Left colon (tissue), 2 donors: ENCODE measurements around the gene CMTM2. TPM values are rescaled to one million over a fixed set of nuclear protein-coding genes. Genes with fewer than 3 reads are reported as not detected.
"Not testable (repeated sequence)": the region's sequence is repeated elsewhere in the genome, so short reads cannot be mapped to it uniquely, and the experiment has no call there.

ENCODE experiments used
- ATAC-seq: fragments of 200-7000 bp; cut with Tn5 transposase; one replicate; pipeline ENCODE4 v1.9.1; 2020; ENCODE audit warnings: mild to moderate bottlenecking, moderate library complexity
- DNase-seq, 2 donors: peaks; one replicate each; pipeline ENCODE4 v3.0.0-alpha.2; 2020
- intact Hi-C, 2 donors: fragments of 100-400 bp; cut with DNase I in 1 of 2; cut with micrococcal nuclease in 1 of 2; formaldehyde crosslinking; loops; one replicate each; pipeline versions ENCODE4 v1.11.2 to v1.14.0; 2022; cut with DNase I, micrococcal nuclease
- total RNA-seq, 2 donors: library from RNA; stranded (reverse); fragmentation: NEBNext Ultra II Directional; extraction: Animal tissue kit (Norgen Biotek cat#: 25700); gene quantifications; one replicate each; pipeline ENCODE4 v1.2.1, GENCODE V29; 2021
- donor health status: DM: no; HTN: no; CAD: no.
- donor health status: DM: yes; HTN: yes; CAD: no.

CMTM2 gene
- total RNA-seq, 2 donors from 2014 or later: not detected

DNA sequence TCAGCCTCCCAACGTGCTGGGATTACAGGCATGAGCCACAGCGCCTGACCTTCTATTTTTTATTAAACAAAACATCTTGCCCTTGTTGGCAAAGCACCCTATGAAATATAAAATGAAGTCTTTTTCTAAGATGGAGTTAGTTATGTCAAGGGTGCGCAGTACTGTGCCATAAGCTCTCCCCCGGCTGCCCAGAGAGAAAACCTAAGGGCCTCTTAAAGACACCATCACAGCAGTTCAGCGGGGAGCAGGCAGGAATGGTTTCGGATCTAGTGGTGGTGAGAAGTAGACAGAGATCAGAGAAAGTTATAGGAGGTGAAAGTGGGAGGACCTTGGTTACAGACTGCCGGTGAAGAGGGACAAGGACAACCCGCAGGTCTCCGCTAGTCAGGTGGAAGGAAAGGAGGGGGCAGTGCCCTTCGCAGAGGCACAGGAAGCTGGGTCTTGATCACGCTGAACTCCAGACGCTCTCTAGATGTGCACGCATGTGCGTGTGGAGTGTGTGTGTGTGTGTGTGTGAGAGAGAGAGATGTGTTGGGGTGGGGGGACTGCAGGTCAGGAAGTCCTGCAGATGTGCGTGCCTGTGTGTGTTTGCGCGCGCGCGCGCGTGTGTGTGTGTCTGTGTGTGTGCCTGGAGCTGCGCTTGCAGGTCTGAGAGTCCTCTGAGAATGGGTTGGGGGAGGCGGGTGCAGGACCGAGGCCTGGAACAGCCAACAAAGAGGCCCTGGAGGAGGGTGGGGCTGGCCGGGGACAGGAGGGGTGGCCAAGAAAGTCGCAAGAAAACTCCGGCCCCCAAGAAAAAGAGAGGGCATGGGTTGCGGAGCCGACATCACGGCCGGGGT is 24.5 kb downstream of the CMTM2 start:
- intact Hi-C loops: no loop called here
- DNase-seq (peak; percentile 55 to 66), ATAC-seq (no peak)

DNA sequence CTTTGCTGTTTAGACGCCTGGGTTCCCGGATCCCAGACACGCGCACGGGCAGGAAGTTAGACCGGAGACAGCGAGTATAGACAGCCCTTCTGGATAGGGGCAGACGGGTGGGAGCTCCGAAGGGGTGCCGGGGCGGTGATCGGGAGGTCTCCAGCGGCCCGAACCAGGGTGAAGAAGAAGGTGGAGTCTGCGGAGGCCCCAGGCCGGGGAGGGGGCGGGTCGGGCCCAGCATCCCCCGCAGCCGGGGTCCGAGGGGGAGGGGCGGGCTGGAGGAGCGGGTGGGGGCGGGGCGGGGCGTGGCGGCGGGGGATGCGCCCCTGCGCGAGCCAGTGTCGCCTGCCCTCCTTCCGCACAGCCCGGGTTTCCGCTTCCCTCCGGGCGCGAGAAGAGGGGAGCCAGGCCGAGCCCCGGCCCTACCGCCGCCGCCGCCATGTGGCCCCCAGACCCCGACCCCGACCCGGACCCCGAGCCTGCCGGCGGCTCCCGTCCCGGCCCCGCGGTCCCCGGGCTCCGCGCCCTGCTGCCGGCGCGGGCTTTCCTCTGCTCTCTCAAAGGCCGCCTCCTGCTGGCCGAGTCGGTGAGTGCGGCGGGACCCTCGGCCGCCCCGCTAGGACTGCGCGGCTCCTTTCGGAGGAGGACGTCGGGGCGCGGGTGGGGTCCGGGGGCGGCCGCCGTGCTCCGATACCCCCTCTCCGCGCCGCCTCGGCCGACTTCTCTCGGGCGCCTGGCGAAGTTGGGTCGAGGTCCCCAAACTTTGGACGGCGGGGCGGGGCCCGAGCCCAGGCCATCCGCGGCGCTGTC is 25.3 kb downstream of the CMTM2 start, which contains the start of gene CMTM3:
Gene CMTM3 (plus strand): TSS at position 329 of the 801 bp plus-strand sequence. CDS start 102 bp downstream, at position 431.
- intact Hi-C loops: no loop called here
- ATAC-seq: peak; percentile 63
- peak; percentile 38 to 75 for DNase-seq

DNA sequence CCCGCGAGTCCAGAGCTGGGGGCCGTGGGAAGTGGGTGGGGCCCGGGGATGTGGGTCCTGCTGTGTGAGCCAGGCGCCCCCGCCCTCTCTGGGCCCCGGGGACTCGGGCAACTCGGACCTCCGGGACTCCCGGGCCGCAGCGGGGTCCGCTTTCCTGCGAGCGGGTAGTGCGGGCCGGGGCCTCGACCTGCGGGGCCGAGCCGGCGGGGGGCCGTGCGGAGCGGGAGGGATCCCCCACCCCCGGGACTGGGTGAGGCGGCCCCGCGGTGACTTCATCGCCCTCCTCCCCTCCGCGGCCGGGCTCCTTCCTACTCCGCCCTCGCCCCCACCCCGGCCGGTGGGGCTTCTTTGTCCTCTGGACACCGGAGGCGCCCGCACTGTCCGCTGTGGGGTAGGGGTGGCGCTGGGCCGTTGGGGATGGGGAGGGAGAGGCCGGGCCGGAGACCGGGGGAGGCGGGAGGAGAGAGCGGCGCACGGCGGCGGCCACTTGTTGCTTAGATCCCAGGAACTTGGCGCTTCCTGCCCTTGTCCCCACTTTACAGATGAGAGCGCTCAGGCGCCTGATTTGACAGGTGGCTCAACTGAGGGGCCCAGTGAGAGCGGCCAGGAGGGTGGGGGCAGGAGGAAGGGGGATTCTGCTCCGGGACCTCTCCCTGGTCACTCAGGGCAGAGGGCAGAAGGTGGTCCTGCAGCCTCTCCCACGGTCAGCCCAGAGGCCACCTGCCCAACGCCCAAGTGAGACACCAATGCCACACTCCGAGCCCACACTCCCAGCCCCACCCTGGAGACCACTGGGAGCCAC is 26.1 kb downstream of the CMTM2 start:
- ATAC-seq (peak; percentile 45), DNase-seq (peak; percentile 34 to 59)
- intact Hi-C loops: no loop called here

DNA sequence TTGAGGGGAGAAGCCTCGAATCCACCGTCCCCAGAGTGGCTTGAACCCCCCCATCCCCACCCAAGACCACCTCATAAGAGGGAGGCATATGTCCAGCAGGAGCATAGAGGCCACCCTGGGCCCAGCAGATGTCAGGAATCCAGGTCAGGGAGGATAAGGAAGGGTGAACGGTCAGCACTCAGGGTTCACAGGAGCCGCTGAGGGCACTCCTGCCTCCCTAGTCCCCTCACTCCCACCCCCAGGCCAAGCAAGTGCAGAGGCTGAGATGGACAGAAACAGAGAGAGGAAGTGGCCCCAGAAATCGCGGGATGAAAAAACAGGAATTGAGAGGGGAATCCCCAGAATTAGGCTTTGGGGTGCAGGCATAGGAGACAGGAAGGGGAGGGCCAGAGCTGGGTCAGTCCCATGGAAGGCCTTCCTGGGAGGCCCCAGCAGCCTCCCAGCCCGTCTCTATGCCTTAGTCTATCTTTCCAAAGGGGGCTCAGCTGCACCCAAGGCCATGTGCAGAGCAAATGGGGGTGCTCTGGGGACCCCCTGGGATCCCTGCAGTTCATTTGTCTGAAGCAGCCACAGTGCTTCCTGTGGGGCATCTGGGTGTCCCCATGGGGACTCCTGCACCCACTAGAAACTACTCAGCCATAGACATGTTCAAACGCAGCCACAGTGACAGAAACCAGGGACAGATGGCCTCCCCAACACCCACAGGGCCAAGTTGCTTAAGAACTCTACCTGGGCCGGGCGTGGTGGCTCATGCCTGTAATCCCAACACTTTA is 26.9 kb downstream of the CMTM2 start:
- ATAC-seq: no peak
- DNase-seq: peak in 1 of 2 donors; percentile 25

DNA sequence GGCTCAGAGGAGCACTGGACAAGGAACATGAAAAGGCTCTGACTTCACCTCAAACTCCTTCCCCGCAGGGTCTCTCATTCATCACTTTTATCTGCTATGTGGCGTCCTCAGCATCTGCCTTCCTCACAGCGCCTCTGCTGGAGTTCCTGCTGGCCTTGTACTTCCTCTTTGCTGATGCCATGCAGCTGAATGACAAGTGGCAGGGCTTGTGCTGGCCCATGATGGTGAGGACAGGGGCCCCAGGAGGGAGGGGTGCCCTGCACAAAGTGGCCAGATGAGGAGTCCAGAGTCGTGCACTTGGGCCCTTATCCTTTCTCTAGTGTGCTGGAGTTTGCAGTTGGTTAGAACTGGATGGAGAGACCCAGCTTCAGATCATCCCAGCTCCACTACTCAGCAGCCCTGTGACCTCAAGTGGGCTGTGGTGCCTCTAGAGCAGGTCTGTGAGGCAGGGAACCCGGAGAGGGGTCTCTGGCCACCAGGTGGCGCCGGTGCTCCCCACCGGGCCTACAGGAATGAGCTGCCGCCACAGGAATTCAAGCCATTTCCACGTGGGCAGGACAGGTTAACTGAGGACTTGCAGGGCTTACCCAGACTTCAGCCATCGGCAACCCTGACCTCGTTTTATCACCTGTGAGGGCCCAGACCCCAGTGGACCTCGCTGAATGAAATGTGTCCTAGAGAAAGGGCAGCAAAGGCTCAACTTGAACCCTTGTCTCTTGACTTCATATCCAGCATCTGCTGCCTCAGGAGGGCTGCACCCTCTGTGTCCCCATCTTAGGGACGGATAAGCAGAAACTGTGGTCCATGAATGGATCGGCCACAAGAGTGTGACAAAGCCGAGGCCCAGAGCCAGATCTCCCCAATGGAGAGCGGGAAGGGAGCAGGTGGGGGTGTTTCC is 29.2 kb downstream of the CMTM2 start:
- peak; percentile 76 to 91 for DNase-seq
- intact Hi-C loops: no loop called here
- peak; percentile 73 for ATAC-seq

More for the DNA sequence above, 26.9 kb downstream of the CMTM2 start:
- intact Hi-C loops: no loop called here

DNA sequence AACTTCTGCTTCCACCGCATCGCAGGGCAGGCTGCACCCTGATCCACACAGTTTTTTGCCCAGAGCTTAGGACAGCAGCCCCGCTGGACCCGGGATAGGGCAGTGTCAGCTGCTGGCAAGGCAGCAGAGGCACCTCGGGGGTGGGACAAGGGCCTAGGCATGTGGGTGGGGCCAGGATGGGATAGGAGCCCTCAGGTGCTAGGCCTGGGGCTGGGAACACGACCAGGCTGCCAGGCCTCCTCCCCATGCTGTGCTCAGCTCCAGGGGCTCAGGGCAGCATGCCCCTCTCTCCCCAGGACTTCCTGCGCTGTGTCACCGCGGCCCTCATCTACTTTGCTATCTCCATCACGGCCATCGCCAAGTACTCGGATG is 29.9 kb downstream of the CMTM2 start:
- intact Hi-C loops: no loop called here
- no peak for ATAC-seq
- DNase-seq: peak in 1 of 2 donors; percentile 27

DNA sequence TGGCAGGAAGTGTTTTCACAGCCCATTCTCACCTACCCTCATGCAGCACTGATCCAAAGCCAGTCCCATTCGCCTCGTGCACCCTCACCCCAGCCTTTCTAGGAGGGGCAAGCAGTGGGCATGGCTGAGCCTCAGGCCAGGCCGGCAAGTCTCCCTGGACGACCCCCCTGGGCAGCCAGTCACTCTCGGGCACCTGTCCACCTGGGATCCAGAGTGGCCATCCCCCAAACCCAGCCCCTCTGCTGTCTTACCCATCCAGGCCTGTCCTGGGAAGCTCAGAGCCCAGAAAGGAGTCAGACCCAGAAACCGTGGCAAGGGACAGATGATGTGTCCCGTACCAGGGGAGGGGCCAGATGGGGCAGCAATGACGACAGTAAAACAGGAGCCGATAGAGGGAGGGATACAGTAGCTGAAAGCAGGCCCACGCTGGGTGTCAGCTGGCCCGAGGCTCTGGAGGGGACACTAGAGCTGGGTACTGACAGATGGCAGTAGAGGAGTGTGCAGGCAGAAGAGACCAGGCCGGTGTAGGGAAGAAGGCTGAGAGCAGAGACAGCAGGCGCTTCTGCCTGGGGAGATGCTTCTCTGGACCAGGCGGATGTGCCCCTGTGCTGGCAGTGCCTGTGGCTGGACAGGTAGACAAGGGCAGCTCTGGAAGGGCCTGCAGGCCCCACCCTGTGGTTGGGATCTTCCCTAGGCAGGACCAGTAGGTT is 31.0 kb downstream of the CMTM2 start:
- no peak for ATAC-seq
- DNase-seq: peak in 1 of 2 donors; percentile 25
- intact Hi-C loops: no loop called here

DNA sequence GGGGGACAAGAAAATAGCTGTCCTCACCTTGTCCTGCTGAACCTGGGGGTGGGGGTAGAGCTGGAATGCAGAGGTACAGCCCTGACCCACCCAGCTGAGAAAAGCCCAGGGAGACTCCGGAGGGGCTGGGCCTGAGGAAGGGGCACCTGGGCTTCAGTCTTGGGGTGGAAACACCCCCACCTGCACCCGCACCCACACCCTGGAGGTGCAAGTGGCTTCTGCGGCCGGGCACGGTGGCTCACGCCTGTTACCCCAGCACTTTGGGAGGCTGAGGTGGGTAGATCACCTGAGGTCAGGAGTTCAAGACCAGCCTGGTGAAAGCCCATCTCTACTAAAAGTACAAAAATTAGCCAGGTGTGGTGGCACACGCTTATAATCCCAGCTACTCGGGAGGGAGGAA is 32.6 kb downstream of the CMTM2 start:
- intact Hi-C loops, ATAC-seq: not testable (repeated sequence)

DNA sequence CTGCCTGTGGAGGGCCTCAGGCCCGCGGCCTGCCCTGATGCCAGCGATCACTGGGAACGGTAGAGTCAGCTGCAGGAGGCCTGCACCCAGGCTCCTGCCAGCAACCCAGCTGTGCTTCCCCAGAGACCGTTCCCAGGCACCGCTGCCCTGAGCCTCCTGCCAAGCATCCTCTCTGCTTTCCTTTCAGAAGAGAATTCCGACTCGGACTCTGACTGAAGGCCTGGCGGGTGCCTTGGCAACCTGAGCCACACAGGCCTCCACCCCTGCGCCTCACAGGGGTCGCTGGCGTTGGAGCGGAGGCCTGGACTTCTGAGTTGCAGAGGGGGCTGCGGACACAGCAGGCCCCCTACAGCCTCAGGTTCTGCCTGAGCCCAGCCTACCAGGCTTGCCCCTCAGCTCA is 33.2 kb downstream of the CMTM2 start:
- intact Hi-C loops: no loop called here
- no peak for ATAC-seq
- no peak for DNase-seq

More for the DNA sequence above, 32.6 kb downstream of the CMTM2 start:
- DNase-seq: not testable (repeated sequence)

DNA sequence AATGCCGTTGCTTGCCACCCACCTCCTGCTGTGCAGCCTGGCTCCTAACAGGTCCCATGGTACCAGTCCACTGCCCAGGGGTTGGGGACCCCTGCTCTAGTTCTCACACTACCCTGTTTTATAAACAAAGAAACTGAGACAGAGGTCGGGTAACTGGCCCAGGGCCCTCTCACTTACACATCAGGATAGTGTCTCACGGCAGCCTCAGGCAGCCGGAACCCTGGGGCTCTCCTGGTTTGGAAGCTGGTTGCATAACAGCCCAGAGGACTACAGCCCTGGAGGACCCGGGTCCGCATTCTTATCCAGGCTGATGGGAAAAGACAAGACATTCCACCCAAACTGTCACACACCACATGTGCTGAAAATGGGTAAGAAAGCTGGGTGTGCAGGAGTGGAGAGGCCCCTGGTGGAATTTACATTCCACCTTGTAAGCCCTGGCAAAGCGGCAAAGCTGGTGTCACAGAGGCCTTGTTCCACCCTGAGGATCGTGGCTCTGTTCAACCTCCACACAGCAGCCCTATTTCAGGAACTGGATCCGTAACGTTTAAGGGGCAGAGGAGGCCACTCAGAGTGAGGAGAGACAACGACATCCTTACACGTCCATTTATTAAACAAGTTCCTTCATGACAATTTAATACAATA is 35.0 kb downstream of the CMTM2 start:
- ATAC-seq (no peak), DNase-seq (no peak)
- intact Hi-C loops: no loop called here

DNA sequence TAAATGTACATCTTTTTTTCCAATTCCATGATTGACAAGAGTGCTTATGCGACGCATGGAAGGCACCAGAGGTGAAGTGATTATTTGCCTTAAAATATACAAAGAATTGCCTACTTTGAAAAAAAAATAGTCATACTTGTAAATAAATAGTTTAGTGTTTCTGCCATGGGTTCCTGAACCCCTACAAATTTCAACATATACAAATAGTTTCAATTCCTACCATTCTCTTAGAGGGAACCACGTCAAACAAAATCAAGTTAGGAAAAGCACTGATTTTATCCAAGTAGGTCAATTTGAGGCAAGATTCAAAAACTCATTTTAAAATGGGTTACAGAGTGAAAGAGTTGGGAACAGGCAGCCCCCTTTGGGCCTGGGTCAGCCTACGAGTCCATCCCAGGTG is 36.9 kb downstream of the CMTM2 start:
- intact Hi-C loops: no loop called here
- ATAC-seq (no peak), DNase-seq (no peak)

DNA sequence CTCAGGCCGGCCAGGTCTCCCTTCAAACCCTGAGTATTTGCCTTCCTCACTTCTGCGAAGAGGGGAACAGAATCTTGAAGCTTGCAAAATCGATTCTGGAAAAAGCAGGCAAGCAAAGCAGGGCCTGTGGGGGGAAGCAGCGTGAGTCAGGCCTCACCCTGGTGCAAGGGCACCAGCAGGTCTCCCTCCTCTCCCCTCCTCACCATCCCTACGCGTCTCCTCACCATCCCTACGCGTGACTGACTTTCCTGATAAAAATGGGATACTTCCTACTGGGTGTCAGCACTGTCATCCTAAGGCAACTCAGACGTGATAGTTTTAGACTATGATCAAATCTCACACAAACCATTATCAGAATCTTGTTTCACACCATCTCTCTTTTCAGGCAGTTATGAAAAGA is 37.3 kb downstream of the CMTM2 start:
- ATAC-seq (no peak), DNase-seq (no peak)
- intact Hi-C loops: no loop called here

DNA sequence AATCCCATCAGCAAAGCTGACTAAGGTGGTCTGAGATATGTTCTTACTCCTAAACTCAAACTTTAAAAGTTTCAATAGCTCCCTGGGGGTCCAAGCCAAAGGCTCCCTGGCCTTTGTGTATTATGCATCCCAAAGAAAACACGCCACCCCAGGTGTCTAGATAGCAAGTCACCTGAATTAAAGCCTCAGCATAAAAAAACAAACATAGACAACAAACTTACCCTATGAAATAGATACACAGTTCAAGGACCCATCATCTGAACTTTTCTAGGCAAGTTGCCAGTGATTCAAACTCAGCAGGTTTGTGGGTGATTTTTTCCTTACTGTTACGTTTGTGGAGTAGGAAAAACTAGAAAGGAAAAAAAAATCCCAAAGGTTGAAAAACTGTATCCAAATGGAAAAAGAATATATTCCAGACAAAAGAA is 37.8 kb downstream of the CMTM2 start:
- no peak for DNase-seq
- no peak for ATAC-seq
- intact Hi-C loops: no loop called here

DNA sequence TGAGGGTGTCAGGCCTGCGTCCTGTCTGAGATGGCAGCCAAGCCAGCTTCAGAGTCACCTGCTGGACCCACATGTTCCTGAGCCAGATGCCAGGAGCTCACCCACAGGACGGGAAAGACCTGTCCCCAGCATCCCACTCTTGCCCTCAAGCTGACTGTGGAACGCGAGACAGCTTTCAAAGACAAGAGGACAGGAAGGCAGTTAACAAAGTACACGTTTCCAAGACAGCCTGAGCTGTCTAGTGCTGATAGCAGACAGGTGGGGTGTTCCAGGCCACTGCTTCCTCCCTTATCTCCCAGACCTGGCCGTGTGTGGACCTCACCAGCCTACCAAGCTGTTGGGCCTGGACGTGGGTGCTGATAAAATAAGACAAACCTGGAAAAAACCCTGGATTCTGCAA is 38.5 kb downstream of the CMTM2 start:
- intact Hi-C loops: no loop called here
- ATAC-seq: no peak
- DNase-seq: no peak

DNA sequence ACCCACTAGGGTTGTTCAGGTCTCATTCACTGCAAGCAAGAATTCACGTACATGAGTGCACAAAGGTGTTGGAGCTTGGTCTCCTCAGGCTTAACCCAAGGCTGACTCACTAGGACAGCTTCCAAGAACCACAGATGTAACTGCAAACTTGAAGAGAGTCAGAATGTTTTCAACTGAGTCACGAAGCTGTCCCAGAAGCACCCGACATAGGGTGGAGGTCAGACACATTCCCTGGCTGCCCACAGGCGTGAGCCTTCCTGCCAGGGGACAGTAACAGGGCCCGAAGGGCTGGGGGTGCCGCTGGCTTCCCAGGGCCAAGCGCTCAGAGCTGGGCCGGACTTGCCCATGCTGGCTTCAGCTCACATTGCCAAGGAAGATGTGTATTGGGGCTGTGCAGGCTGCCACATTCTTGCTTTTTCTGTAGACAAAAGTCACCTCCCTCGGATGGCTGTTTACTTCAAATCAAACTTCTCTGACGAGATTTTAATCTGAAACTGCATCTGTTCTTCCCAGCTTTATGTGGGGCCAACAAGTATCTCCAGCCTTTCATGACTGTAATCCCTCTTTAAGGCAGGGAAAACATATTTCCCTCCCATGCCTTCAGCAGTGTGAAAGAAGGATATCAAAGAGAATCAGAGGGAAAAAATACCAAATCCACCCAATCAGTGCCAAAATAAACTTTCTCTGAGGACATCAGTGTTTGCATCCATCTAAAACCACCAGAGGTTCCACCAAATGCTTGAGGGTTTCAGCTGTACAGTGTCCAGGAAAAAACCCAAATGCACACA is 39.5 kb downstream of the CMTM2 start:
- intact Hi-C loops: no loop called here
- DNase-seq: no peak
- peak; percentile 18 for ATAC-seq
